DND-41 (cell line): ENCODE measurements around the gene CPNE1.

Experiments used
- ATAC-seq: fragments of 200-7000 bp; cut with Tn5 transposase; 3 replicates; pipeline ENCODE4 v1.9.1; 2021; ENCODE audit warnings: low read depth; ENCODE audit not compliant: insufficient read depth
- DNase-seq: peaks from one replicate; pipeline ENCODE4 v3.0.0-alpha.2; 2020
- H2AFZ ChIP-seq: 2 replicates; pipeline ENCODE4 v1.6.0; 2012; ENCODE audit warnings: low read depth, low read length
- H3K27ac ChIP-seq: 2 replicates; pipeline ENCODE4 v1.5.1; 2012; ENCODE audit warnings: low read length, inconsistent platforms
- H3K27me3 ChIP-seq: fragments of 200-600 bp; sonication (generic); 2 replicates; pipeline ENCODE4 v1.6.0; 2012; ENCODE audit warnings: low read length, mild to moderate bottlenecking, inconsistent platforms; ENCODE audit not compliant: insufficient read depth, poor library complexity
- H3K36me3 ChIP-seq: 2 replicates; pipeline ENCODE4 v1.5.1; 2012; ENCODE audit warnings: low read length, inconsistent platforms; ENCODE audit not compliant: insufficient read depth
- H3K4me1 ChIP-seq: 2 replicates; pipeline ENCODE4 v1.5.1; 2012; ENCODE audit warnings: mild to moderate bottlenecking, low read length; ENCODE audit not compliant: insufficient read depth
- H3K4me2 ChIP-seq: 2 replicates; pipeline ENCODE4 v1.6.0; 2012; ENCODE audit warnings: mild to moderate bottlenecking, moderate library complexity, low read length, inconsistent platforms; ENCODE audit not compliant: insufficient read depth
- H3K4me3 ChIP-seq, 2 experiments: fragments of 200-600 bp in 1 of 2; shearing (Covaris generic) in 1 of 2; 2 replicates each; pipeline ENCODE4 v1.5.1; 2012 to 2016; ENCODE audit warnings: inconsistent platforms in 2 of 2, low read length in 2 of 2, mild to moderate bottlenecking in 2 of 2, low read depth in 1 of 2, moderate library complexity in 1 of 2
- H3K79me2 ChIP-seq: 2 replicates; pipeline ENCODE4 v1.6.0; 2012; ENCODE audit warnings: low read length, inconsistent platforms; ENCODE audit not compliant: insufficient read depth
- H3K9ac ChIP-seq: 2 replicates; pipeline ENCODE4 v1.6.0; 2012; ENCODE audit warnings: low read depth, mild to moderate bottlenecking, inconsistent platforms, low read length, moderate library complexity
- H3K9me3 ChIP-seq: 2 replicates; pipeline ENCODE4 v1.5.1; 2012; ENCODE audit warnings: low read length, moderate library complexity, mild to moderate bottlenecking, inconsistent platforms; ENCODE audit not compliant: insufficient read depth, severe bottlenecking
- H4K20me1 ChIP-seq: 2 replicates; pipeline ENCODE4 v1.6.0; 2012; ENCODE audit warnings: low read length; ENCODE audit not compliant: insufficient read depth
- EZH2 ChIP-seq: IDR thresholded peaks from 3 replicates; pipeline ENCODE4 v1.6.1; 2012; ENCODE audit warnings: borderline replicate concordance, low read depth, mild to moderate bottlenecking, moderate library complexity, low read length, inconsistent platforms; ENCODE audit not compliant: severe bottlenecking
- TF ChIP-seq, protein P1 (sequence below): IDR thresholded peaks from 2 replicates; pipeline ENCODE4 v1.5.1; 2012; ENCODE audit warnings: borderline replicate concordance, low read length, moderate library complexity, mild to moderate bottlenecking; ENCODE audit not compliant: poor library complexity, severe bottlenecking; ENCODE audit errors: extremely low read depth

CPNE1 gene

GRCh38 chr20:35611482-35611881 is 53.2 kb downstream of the CPNE1 start:
- no peak for ATAC-seq
- Histone ChIP-seq H3K9ac (no peak overlapping the region), H3K27ac (no peak overlapping the region), H2AFZ (no peak overlapping the region), H3K4me2 (no peak overlapping the region), H3K9me3 (no peaks in the 10 kb centered on the region), H3K79me2 (no peaks in the 10 kb centered on the region), H4K20me1 (no peaks in the 10 kb centered on the region), H3K27me3 (no peaks in the 10 kb centered on the region), H3K36me3 (no peaks in the 10 kb centered on the region), H3K4me1 (peaks cover 8% of the 10 kb centered on the region), H3K4me3 (no peak overlapping the region)
- TF ChIP-seq, protein P1, sequence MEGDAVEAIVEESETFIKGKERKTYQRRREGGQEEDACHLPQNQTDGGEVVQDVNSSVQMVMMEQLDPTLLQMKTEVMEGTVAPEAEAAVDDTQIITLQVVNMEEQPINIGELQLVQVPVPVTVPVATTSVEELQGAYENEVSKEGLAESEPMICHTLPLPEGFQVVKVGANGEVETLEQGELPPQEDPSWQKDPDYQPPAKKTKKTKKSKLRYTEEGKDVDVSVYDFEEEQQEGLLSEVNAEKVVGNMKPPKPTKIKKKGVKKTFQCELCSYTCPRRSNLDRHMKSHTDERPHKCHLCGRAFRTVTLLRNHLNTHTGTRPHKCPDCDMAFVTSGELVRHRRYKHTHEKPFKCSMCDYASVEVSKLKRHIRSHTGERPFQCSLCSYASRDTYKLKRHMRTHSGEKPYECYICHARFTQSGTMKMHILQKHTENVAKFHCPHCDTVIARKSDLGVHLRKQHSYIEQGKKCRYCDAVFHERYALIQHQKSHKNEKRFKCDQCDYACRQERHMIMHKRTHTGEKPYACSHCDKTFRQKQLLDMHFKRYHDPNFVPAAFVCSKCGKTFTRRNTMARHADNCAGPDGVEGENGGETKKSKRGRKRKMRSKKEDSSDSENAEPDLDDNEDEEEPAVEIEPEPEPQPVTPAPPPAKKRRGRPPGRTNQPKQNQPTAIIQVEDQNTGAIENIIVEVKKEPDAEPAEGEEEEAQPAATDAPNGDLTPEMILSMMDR = no peak
- TF ChIP-seq EZH2 = no peak
- no peak for DNase-seq

DNA sequence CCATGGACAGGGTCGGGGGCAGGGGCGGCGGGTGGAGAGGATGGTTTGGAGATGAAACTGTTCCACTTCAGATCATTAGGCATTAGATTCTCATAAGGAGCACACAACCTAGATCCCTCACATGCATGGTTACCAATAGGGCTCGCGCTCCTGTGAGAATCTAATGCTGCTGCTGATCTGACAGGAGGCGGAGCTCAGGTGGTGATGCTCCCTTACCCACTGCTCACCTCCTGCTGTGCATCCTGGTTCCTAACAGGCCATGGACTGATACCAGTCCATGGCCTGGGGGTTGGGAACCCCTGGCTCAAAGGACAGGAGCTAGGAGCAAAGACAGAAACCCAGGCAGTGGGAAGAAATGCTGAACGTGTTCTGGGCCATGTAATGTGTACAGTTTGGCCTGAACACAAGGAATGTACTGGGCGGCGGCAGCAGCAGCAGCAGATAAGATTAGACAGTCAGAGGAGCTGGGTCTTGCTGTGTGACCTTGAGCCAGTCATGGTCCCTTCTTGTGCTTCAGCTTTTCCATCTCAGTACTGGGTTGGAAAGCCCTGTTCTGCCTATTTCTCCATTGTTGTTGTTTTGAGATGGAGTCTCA is 53.8 kb downstream of the CPNE1 start:
- Histone ChIP-seq H4K20me1 (no peaks in the 10 kb centered on the region), H3K27ac (no peak overlapping the region), H3K9ac (no peak overlapping the region), H3K9me3 (no peaks in the 10 kb centered on the region), H3K4me1 (peaks cover 7% of the 10 kb centered on the region), H3K36me3 (no peaks in the 10 kb centered on the region), H3K79me2 (no peaks in the 10 kb centered on the region), H2AFZ (no peak overlapping the region), H3K4me3 (no peak overlapping the region), H3K4me2 (no peak overlapping the region), H3K27me3 (no peaks in the 10 kb centered on the region)
- TF ChIP-seq EZH2 = no peak
- TF ChIP-seq, protein P1 = no peak
- no peak for DNase-seq
- no peak for ATAC-seq

- Histone ChIP-seq H3K9me3 (no peaks in the 10 kb centered on the region), H3K27ac (no peak overlapping the region), H3K4me3 (no peak overlapping the region), H4K20me1 (no peaks in the 10 kb centered on the region), H3K4me1 (no peaks in the 10 kb centered on the region), H3K79me2 (no peaks in the 10 kb centered on the region), H2AFZ (no peak overlapping the region), H3K4me2 (no peak overlapping the region), H3K27me3 (no peaks in the 10 kb centered on the region), H3K36me3 (no peaks in the 10 kb centered on the region), H3K9ac (no peak overlapping the region)
- DNase-seq (no peak), ATAC-seq (no peak)
- TF ChIP-seq, protein P1 = no peak
- TF ChIP-seq EZH2 = no peak
Measured at GRCh38 chr20:35607003-35607735, 57.5 kb downstream of the CPNE1 start.
